Measurements from ENCODE around the gene PLS1. TPM values are rescaled to one million over a fixed set of nuclear protein-coding genes. Genes with fewer than 3 reads are reported as not detected.

Gene PLS1
- total and polyA plus RNA-seq, 2 of the 8 experiments (the other 6 are each of a cell fraction or from before 2014, with no cell fraction given) = 18.7 to 44.7 TPM

- H2BK5ac ChIP-seq (ENCODE audit: low read depth, low read length) = no peak overlapping the region
- H3K36me3 ChIP-seq (ENCODE audit: control insufficient read depth in 2 of 4, insufficient read depth in 4 of 4, low read length in 3 of 4) = no peaks in the 10 kb centered on the region
- no peaks in the 10 kb centered on the region for H3K79me1 ChIP-seq (ENCODE audit: low read depth, low read length)
- peaks cover 0 to 5% (median 1%) of the 10 kb centered on the region in 4 experiments; a peak in 4 of 7 replicates for H3K4me1 ChIP-seq (replicated peaks in 1 of 4; ENCODE audit: control insufficient read depth in 3 of 4, insufficient read depth in 4 of 4, low read length in 3 of 4)
- no peak overlapping the region for H2BK15ac ChIP-seq (ENCODE audit: low read length)
- no peaks in the 10 kb centered on the region for H4K20me1 ChIP-seq (replicated peaks in 1 of 2; ENCODE audit: control insufficient read depth in 1 of 2, insufficient read depth in 2 of 2, low read length in 2 of 2)
- no peak for DNase-seq (ENCODE audit: low read depth in 1 of 2, low spot score in 2 of 2)
- H2BK12ac ChIP-seq (ENCODE audit: low read depth, low read length) = no peak overlapping the region
- ChIA-PET POLR2A (ENCODE audit: partially characterized antibody) (interaction anchor here (1.0 to 3.1 kb wide), 4 partner anchors 12 to 421 kb away, joined by 3 to 8 read pairs (median 4); partner anchors contain the start of genes PLS1 and U2SURP), CTCF (ENCODE audit: partially characterized antibody) (interaction anchor here (0.6 kb wide), 1 partner anchor 248 kb away, joined by 3 read pairs; no protein-coding TSS in a partner anchor)
- no peak for FAIRE-seq
- no peak overlapping the region for H3K56ac ChIP-seq (replicated peaks; ENCODE audit: insufficient read length, low read depth, low read length)
- H3K4ac ChIP-seq (replicated peaks; ENCODE audit: insufficient read length, low read depth, low read length) = no peak overlapping the region
- no peak overlapping the region for H3K14ac ChIP-seq (ENCODE audit: insufficient read length)
- peaks cover 0 to 30% of the 10 kb centered on the region in 2 experiments; a peak in 2 of 4 replicates for H3K79me2 ChIP-seq (ENCODE audit: control insufficient read depth in 1 of 2, insufficient read depth in 2 of 2, low read length in 2 of 2)
- H3K4me2 ChIP-seq (ENCODE audit: insufficient read depth in 1 of 2, low read depth in 2 of 2, low read length in 2 of 2) = peak overlapping the region in 1 of 2 experiments; percentile 71; a peak in 1 of 4 replicates
- no peak overlapping the region for H3K23ac ChIP-seq (ENCODE audit: insufficient read length)
- H3K9me3 ChIP-seq (ENCODE audit: insufficient read depth in 2 of 2, low read depth in 1 of 2, low read length in 1 of 2) = no peaks in the 10 kb centered on the region
- no peak overlapping the region for H4K5ac ChIP-seq (ENCODE audit: insufficient read length, low read depth, low read length)
- H4K8ac ChIP-seq (ENCODE audit: extremely low read depth, insufficient read depth, low read length) = no peak overlapping the region
- no peak overlapping the region for H3K18ac ChIP-seq (ENCODE audit: extremely low read depth, low read length)
- no peak overlapping the region for H3K4me3 ChIP-seq (ENCODE audit: extremely low read depth in 1 of 4, insufficient read depth in 2 of 4, low read depth in 3 of 4, low read length in 4 of 4)
- no peak overlapping the region for H2AFZ ChIP-seq (ENCODE audit: low read length)
- no peak overlapping the region for H3K27ac ChIP-seq (ENCODE audit: low read depth, low read length)
- no peak overlapping the region for H2BK20ac ChIP-seq (ENCODE audit: low read length)
- 100% methylated on average over 1 of the region's 1 CpG; no CpG with 5 or more reads in 1 of the 2 experiments for WGBS, 2 experiments (ENCODE audit: extremely low coverage in 1 of 2, insufficient coverage in 1 of 2, insufficient read length in 1 of 2, insufficient replicate concordance in 2 of 2, low coverage in 1 of 2, low lambda C conversion rate in 2 of 2, missing lambda C conversion rate in 1 of 2)
- H3K9ac ChIP-seq (replicated peaks in 1 of 4; ENCODE audit: extremely low read depth in 1 of 4, low read depth in 3 of 4, low read length in 3 of 4) = no peak overlapping the region
- no peak overlapping the region for H2AK5ac ChIP-seq (ENCODE audit: low read depth, low read length)
- peaks cover 6% of the 10 kb centered on the region; the same call in 1 of the 2 replicates for H3K23me2 ChIP-seq (ENCODE audit: low read depth, low read length)
- no peak overlapping the region for H4K91ac ChIP-seq (replicated peaks; ENCODE audit: insufficient read length, low read length)
- H2BK120ac ChIP-seq (replicated peaks; ENCODE audit: low read depth, low read length) = no peak overlapping the region
- no peaks in the 10 kb centered on the region for H3K27me3 ChIP-seq (replicated peaks in 1 of 4; ENCODE audit: control insufficient read depth in 3 of 4, extremely low read depth in 1 of 4, insufficient read depth in 3 of 4, low read length in 3 of 4)
- TF ChIP-seq TAF1 (IDR thresholded peaks at IDR 0.05; ENCODE audit: low read depth, low read length) (no peak), TAF7 (optimal IDR thresholded peaks at IDR 0.05; ENCODE audit: borderline replicate concordance, low read depth, low read length) (no peak), CREB1 (IDR thresholded peaks at IDR 0.05) (no peak), KDM1A (IDR thresholded peaks at IDR 0.05; ENCODE audit: borderline replicate concordance, low read length) (no peak), POU5F1 (IDR thresholded peaks at IDR 0.05; ENCODE audit: low read depth, low read length) (no peak), ASH2L (IDR thresholded peaks at IDR 0.05; ENCODE audit: low read length) (no peak), NANOG (IDR thresholded peaks at IDR 0.05; ENCODE audit: insufficient read depth, low read depth, low read length, poor library complexity, severe bottlenecking) (no peak), RNF2 (IDR thresholded peaks at IDR 0.05; ENCODE audit: borderline replicate concordance, low read depth, low read length, missing control alignments, poor library complexity, severe bottlenecking) (no peak), YY1 (IDR thresholded peaks at IDR 0.05; ENCODE audit: low read depth, low read length) (no peak), POLR2A (IDR thresholded peaks at IDR 0.05; ENCODE audit: control extremely low read depth in 1 of 2, low read depth in 2 of 2, low read length in 2 of 2) (no peak), BRCA1 (IDR thresholded peaks at IDR 0.05; ENCODE audit: low read depth, low read length) (no peak)
- TF ChIP-seq, protein P1, sequence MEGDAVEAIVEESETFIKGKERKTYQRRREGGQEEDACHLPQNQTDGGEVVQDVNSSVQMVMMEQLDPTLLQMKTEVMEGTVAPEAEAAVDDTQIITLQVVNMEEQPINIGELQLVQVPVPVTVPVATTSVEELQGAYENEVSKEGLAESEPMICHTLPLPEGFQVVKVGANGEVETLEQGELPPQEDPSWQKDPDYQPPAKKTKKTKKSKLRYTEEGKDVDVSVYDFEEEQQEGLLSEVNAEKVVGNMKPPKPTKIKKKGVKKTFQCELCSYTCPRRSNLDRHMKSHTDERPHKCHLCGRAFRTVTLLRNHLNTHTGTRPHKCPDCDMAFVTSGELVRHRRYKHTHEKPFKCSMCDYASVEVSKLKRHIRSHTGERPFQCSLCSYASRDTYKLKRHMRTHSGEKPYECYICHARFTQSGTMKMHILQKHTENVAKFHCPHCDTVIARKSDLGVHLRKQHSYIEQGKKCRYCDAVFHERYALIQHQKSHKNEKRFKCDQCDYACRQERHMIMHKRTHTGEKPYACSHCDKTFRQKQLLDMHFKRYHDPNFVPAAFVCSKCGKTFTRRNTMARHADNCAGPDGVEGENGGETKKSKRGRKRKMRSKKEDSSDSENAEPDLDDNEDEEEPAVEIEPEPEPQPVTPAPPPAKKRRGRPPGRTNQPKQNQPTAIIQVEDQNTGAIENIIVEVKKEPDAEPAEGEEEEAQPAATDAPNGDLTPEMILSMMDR (IDR thresholded peaks at IDR 0.05; ENCODE audit: control extremely low read depth in 1 of 3, insufficient read depth in 1 of 3, low read depth in 1 of 3, low read length in 3 of 3) = no peak
These were observed 16.2 kb upstream of the PLS1 start for GRCh38 chr3:142580061-142580423.
